ENCODE measurements around the gene TBC1D9. TPM values are rescaled to one million over a fixed set of nuclear protein-coding genes. Genes with fewer than 3 reads are reported as not detected.

Gene TBC1D9
- total and polyA plus RNA-seq, 7 donors, result 5.4 to 10.2 (median 8.2) TPM

DNA sequence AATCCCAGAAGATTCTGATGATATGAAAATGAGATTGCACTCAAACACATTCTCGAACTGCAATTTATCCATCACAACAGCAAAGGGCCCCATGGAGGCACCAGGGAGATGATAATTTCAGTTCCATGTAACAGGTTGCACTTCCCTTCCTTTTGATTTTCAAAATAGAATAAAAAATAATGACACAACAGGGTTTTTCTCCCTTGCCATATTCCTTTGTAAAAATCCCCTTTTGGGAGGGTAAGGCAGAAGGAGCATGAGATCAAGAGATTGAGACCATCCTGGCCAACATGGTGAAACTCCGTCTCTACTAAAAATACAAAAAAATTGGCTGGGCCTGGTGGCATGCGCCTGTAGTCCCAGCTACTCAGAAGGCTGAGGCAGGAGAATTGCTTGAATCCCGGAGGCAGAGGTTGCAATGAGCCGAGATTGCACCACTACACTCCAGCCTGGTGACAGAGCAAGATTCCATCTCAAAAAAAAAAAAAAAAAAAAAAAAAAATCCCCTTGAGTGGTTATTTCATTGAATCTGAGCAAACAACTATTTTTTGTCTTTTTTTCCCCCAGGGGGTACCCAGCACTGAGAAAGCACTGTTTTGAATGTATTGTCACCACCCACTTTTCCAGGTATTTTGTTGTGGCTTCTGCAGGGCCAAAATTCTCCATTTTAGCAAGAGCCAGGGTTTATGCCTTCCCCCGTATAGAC, 26.7 kb downstream of the TBC1D9 start:
- intact Hi-C loops (cut with DNase I), result no loop called here
- TF ChIP-seq POLR2A (IDR thresholded peaks at IDR 0.05), result no peak
- TF ChIP-seq, protein P1, sequence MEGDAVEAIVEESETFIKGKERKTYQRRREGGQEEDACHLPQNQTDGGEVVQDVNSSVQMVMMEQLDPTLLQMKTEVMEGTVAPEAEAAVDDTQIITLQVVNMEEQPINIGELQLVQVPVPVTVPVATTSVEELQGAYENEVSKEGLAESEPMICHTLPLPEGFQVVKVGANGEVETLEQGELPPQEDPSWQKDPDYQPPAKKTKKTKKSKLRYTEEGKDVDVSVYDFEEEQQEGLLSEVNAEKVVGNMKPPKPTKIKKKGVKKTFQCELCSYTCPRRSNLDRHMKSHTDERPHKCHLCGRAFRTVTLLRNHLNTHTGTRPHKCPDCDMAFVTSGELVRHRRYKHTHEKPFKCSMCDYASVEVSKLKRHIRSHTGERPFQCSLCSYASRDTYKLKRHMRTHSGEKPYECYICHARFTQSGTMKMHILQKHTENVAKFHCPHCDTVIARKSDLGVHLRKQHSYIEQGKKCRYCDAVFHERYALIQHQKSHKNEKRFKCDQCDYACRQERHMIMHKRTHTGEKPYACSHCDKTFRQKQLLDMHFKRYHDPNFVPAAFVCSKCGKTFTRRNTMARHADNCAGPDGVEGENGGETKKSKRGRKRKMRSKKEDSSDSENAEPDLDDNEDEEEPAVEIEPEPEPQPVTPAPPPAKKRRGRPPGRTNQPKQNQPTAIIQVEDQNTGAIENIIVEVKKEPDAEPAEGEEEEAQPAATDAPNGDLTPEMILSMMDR (IDR thresholded peaks at IDR 0.05), result no peak
- no peak for TF ChIP-seq EP300 (IDR thresholded peaks at IDR 0.05)
- TF ChIP-seq POLR2AphosphoS5 (IDR thresholded peaks at IDR 0.05), result no peak
- Histone ChIP-seq H3K27me3 (no peaks in the 10 kb centered on the region), H3K4me3 (no peak overlapping the region), H3K9me3 (no peaks in the 10 kb centered on the region), H3K27ac (no peak overlapping the region), H3K4me1 (peaks cover 0 to 23% (median 16%) of the 10 kb centered on the region in 4 donors), H3K36me3 (no peaks in the 10 kb centered on the region)
- 94 to 95% methylated on average over 6 of the region's 6 CpGs for WGBS, 2 donors
- DNase-seq, result no peak

DNA sequence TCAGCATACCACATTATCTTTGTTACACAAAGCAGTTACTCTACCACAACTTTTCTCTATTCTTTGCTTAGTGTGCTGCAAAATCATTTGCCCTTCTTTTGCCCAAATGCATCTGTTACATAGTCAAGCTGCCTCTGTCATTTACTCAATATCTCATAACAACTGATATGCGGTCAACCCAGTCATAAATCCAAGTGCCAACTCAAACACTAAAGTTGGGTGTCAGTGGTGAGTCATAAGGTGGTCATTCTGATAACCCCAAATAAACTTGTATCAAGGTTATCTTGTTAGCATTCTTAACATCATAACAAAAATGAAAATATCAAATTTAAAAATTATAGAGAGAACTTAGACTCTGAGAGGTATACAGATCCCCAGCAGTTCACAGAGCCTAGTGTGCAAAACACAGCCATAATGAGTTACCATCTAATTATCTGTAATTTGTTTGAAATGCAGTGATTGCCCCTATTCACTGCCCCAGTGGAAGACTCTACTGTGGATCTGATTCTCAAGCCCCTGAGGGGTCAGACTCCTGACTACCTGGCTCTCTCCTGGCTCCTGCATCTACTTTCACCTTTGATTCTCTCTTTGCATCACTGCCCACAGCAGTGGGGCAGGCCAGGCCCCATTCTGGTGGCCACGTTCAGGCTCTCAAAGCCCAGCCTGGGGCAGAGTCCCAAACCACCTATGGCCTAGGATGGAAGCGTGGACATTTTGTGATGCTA, 29.2 kb downstream of the TBC1D9 start:
- no peaks in the 10 kb centered on the region for H3K27me3 ChIP-seq
- H3K4me3 ChIP-seq, result no peak overlapping the region
- no peak for DNase-seq
- no peaks in the 10 kb centered on the region for H3K9me3 ChIP-seq
- WGBS, 2 donors, result 43 to 65% methylated on average over 3 of the region's 3 CpGs
- intact Hi-C loops (cut with DNase I), result no loop called here
- H3K36me3 ChIP-seq, result no peaks in the 10 kb centered on the region
- TF ChIP-seq, protein P1 (IDR thresholded peaks at IDR 0.05), result no peak
- TF ChIP-seq EP300 (IDR thresholded peaks at IDR 0.05), result no peak
- TF ChIP-seq POLR2AphosphoS5 (IDR thresholded peaks at IDR 0.05), result no peak
- no peak for TF ChIP-seq POLR2A (IDR thresholded peaks at IDR 0.05)
- H3K4me1 ChIP-seq, result peaks cover 0 to 23% (median 16%) of the 10 kb centered on the region in 4 donors
- no peak overlapping the region for H3K27ac ChIP-seq

DNA sequence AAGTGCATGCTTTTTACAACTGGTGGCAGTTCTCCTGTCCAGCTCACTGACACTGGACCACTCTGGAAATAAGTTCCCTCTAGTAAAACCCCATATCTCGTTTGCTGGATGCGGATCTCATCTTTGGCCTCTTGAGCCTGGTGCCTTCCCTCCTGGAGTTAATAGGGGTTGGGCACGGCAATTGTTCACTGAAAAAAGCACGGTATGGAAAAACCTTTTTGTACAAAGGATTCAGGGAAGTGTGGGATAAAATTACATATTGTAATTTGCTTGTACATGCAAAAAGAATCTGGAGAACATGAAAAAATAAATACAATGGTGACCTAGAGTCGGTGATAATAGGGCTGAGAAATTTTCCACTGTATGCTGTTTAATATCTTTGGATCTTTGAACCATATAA, 30.6 kb downstream of the TBC1D9 start:
- 92 to 94% methylated on average over 5 of the region's 5 CpGs for WGBS, 2 donors
- no peak for DNase-seq
- Histone ChIP-seq H3K4me3 (no peak overlapping the region), H3K4me1 (peaks cover 0 to 36% (median 18%) of the 10 kb centered on the region in 4 donors), H3K36me3 (no peaks in the 10 kb centered on the region), H3K9me3 (no peaks in the 10 kb centered on the region), H3K27me3 (no peaks in the 10 kb centered on the region), H3K27ac (no peak overlapping the region)
- TF ChIP-seq POLR2A (IDR thresholded peaks at IDR 0.05), result no peak
- TF ChIP-seq, protein P1 (IDR thresholded peaks at IDR 0.05), result no peak
- no peak for TF ChIP-seq EP300 (IDR thresholded peaks at IDR 0.05)
- intact Hi-C loops (cut with DNase I), result no loop called here

DNA sequence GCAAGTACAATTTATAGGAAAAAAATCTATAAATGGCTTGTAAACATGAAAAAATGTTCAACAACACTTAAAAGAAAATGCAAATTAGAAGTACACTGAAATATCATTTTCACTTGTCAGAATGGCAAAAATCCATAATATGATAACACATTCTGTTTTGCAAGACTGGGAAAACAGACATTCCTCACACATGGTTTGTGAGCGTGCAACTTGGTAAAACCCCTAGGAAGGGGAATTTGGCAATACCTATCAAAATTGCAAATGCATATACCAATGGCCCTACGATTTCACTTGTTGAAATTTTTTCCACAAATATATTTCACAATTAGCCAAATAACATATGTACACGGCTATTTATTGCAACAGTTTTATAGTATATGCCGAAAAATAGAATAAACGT, 31.4 kb downstream of the TBC1D9 start:
- Histone ChIP-seq H3K9me3 (no peaks in the 10 kb centered on the region), H3K4me3 (no peak overlapping the region), H3K4me1 (peaks cover 0 to 36% (median 18%) of the 10 kb centered on the region in 4 donors), H3K27ac (no peak overlapping the region), H3K36me3 (no peaks in the 10 kb centered on the region), H3K27me3 (no peaks in the 10 kb centered on the region)
- no peak for DNase-seq
- intact Hi-C loops (cut with DNase I), result no loop called here
- TF ChIP-seq POLR2A (IDR thresholded peaks at IDR 0.05), result no peak
- no peak for TF ChIP-seq POLR2AphosphoS5 (IDR thresholded peaks at IDR 0.05)
- TF ChIP-seq EP300 (IDR thresholded peaks at IDR 0.05), result no peak
- TF ChIP-seq, protein P1 (IDR thresholded peaks at IDR 0.05), result no peak
- 88 to 91% methylated on average over 5 of the region's 5 CpGs for WGBS, 2 donors

Data from sigmoid colon (tissue), 7 donors.